ENCODE data around the gene CES2.

CES2 gene

GRCh38 chr16:66902648-66903543, 32.4 kb upstream of the CES2 start:
- DNase-seq (ENCODE audit: low read depth) = no peak

- DNase-seq (ENCODE audit: low read depth) = no peak
Measured at GRCh38 chr16:66903544-66904427, 31.5 kb upstream of the CES2 start.

GRCh38 chr16:66904428-66904845, 30.9 kb upstream of the CES2 start:
- DNase-seq (ENCODE audit: low read depth) = no peak

GRCh38 chr16:66904846-66905632, 30.3 kb upstream of the CES2 start:
- no peak for DNase-seq (ENCODE audit: low read depth)

GRCh38 chr16:66905633-66906539, 29.4 kb upstream of the CES2 start:
- DNase-seq (ENCODE audit: low read depth) = no peak

GRCh38 chr16:66906916-66907836, 28.1 kb upstream of the CES2 start:
- no peak for DNase-seq (ENCODE audit: low read depth)

- DNase-seq (ENCODE audit: low read depth) = no peak
Measured at GRCh38 chr16:66908116-66908515, 27.2 kb upstream of the CES2 start.

- DNase-seq (ENCODE audit: low read depth) = no peak
Measured at GRCh38 chr16:66908762-66909559, 26.4 kb upstream of the CES2 start.

- DNase-seq (ENCODE audit: low read depth) = no peak
Measured at GRCh38 chr16:66910175-66910940, 25.0 kb upstream of the CES2 start.

- DNase-seq (ENCODE audit: low read depth) = no peak
Measured at GRCh38 chr16:66911112-66911511, 24.2 kb upstream of the CES2 start.

GRCh38 chr16:66911801-66912200, 23.5 kb upstream of the CES2 start:
- DNase-seq (ENCODE audit: low read depth) = no peak

GRCh38 chr16:66913081-66913480, 22.2 kb upstream of the CES2 start:
- no peak for DNase-seq (ENCODE audit: low read depth)

GRCh38 chr16:66913711-66914110, 21.6 kb upstream of the CES2 start:
- DNase-seq (ENCODE audit: low read depth) = no peak

GRCh38 chr16:66914541-66914940, 20.8 kb upstream of the CES2 start:
- no peak for DNase-seq (ENCODE audit: low read depth)

GRCh38 chr16:66915041-66915440, 20.3 kb upstream of the CES2 start:
- DNase-seq (ENCODE audit: low read depth) = no peak

- DNase-seq (ENCODE audit: low read depth) = no peak
Measured at GRCh38 chr16:66916518-66916917, 18.8 kb upstream of the CES2 start.

- no peak for DNase-seq (ENCODE audit: low read depth)
Measured at GRCh38 chr16:66917741-66918140, 17.6 kb upstream of the CES2 start.

GRCh38 chr16:66918355-66918754, 17.0 kb upstream of the CES2 start:
- no peak for DNase-seq (ENCODE audit: low read depth)

Measured in stimulated activated CD8-positive, alpha-beta memory T cell treated with anti-CD3 and anti-CD28 coated beads, Interleukin-4, amount 100 ng/mL, for 24 hours (primary cell).